GM11168 (cell line): ENCODE measurements around the gene KCTD13.
"Not testable (repeated sequence)": the region's sequence is repeated elsewhere in the genome, so short reads cannot be mapped to it uniquely, and the experiment has no call there.

ENCODE experiments used
- in situ Hi-C: fragments of 300-500 bp; cut with MboI; formaldehyde crosslinking; loops from one replicate; pipeline ENCODE4 v1.12.0; 2022; ENCODE audit warnings: low sequenced_read_pairs; ENCODE audit not compliant: unreplicated experiment

The KCTD13 gene

DNA sequence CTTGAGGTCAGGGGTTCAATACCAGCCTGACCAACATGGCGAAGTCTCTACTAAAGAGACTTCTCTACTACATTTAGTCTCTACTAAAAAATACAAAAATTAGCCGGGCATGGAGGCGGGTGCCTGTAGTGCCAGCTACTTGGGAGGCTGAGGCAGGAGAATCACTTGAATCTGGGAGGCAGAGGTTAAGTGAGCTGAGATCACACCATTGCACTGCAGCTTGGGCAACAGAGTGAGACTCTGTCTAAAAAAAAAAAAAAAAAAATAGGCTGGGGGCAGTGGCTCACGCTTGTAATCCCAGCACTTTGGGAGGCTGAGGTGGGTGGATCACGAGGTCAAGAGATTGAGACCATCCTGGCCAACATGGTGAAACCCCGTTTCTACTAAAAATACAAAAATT lies 16.2 kb downstream of the KCTD13 start:
- in situ Hi-C loops, result not testable (repeated sequence)

GRCh38 chr16:29909391-29909790 lies 16.6 kb downstream of the KCTD13 start:
- in situ Hi-C loops, result no loop called here

- in situ Hi-C loops, result no loop called here
These were observed 17.3 kb downstream of the KCTD13 start for GRCh38 chr16:29908719-29909220.

- in situ Hi-C loops, result no loop called here
These were observed 18.1 kb downstream of the KCTD13 start for GRCh38 chr16:29907973-29908372.

GRCh38 chr16:29906520-29907244 lies 19.3 kb downstream of the KCTD13 start:
- in situ Hi-C loops, result no loop called here

- in situ Hi-C loops, result no loop called here
These were observed 20.4 kb downstream of the KCTD13 start for GRCh38 chr16:29905668-29906067.

- in situ Hi-C loops, result no loop called here
These were observed 21.1 kb downstream of the KCTD13 start for GRCh38 chr16:29904947-29905346.

GRCh38 chr16:29903590-29903989 lies 22.4 kb downstream of the KCTD13 start:
- in situ Hi-C loops, result no loop called here

DNA sequence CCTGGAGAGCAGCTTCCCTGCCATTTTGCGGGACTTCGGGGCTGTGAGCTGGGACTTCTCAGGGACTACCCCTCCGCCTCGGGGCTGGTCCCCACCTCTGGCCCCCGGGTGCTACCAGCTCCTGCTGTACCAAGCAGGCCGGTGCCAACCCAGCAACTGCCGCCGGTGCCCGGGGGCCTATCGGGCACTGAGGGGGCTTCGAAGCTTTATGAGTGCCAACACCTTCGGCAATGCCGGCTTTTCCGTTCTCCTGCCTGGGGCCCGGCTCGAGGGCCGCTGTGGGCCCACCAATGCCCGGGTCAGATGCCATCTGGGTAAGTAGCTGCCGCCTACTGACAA lies 24.4 kb downstream of the KCTD13 start:
- in situ Hi-C loops, result no loop called here

- in situ Hi-C loops, result no loop called here
These were observed 25.0 kb downstream of the KCTD13 start for GRCh38 chr16:29900888-29901606.

GRCh38 chr16:29900102-29900887 lies 25.7 kb downstream of the KCTD13 start, which contains the start of gene ASPHD1:
Gene ASPHD1, plus strand, starts transcription at chr16:29900488. Its CDS starts 484 bp downstream, at chr16:29900972.
- in situ Hi-C loops, result no loop called here

GRCh38 chr16:29899516-29900101 lies 26.4 kb downstream of the KCTD13 start, which contains the start of gene SEZ6L2:
Gene SEZ6L2, minus strand, starts transcription at chr16:29899550. Its CDS starts 531 bp downstream, at chr16:29899019.
- in situ Hi-C loops, result no loop called here

- in situ Hi-C loops, result no loop called here
These were observed 27.1 kb downstream of the KCTD13 start for GRCh38 chr16:29898804-29899515.

GRCh38 chr16:29898135-29898803 lies 27.8 kb downstream of the KCTD13 start:
- in situ Hi-C loops, result no loop called here

GRCh38 chr16:29897333-29897732 lies 28.7 kb downstream of the KCTD13 start:
- in situ Hi-C loops, result no loop called here

DNA sequence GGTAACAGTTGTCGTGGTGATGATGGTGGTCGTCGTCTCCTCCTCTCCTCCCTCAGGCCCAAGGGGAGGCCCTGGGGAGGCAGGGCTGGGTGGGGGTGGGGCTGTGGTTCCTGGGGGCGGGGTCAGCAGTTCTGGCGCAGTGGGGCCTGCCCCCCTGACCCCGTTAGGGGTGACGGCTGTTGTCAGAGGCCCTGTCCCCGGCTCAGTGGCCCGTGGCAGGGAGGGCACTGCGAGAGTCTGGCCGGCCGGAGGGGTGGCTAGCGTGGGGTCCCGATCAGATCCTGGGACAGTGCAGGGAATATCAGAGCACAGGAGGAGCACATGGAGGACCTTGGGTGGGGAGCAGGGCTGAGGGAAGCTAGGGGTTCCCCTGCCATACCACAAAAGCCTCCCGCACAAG lies 29.2 kb downstream of the KCTD13 start:
- in situ Hi-C loops, result no loop called here

- in situ Hi-C loops, result no loop called here
These were observed 31.7 kb downstream of the KCTD13 start for GRCh38 chr16:29894352-29894751.

DNA sequence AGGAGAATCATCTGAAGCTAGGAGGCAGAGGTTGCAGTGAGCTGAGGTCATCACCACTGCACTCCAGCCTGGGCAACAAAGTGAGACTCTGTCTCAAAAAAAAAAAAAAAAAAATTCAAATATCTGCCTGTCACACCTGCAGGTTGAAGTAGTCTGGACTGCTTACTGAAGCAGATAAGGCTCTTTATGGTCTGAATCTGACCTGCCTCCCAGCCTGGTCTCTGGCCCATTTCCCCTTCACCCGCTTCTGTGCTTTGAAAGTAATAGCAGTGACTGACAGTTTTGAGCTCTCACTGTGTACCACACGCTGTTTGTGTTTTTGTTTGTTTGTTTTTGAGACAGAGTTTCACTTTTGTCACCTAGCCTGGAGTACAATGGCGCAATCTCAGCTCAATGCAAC lies 32.5 kb downstream of the KCTD13 start:
- in situ Hi-C loops, result no loop called here

DNA sequence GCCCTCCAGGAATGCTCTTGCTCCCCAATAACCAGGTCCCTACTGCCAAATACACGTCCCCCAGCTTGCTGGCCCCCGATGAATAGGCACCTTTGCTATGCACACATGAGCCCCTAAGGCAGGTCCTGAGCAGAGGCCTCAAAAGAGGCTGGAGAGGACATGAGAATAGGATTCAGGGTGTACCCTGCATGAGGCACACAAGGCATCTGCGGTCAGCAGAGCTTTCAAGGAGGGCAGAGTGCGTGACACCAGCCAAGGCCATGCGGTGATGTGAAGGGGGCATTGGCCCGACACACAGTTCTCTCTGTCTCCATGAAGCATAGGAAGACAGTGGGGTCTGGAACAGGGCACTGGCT lies 33.6 kb downstream of the KCTD13 start:
- in situ Hi-C loops, result no loop called here
